ENCODE measurements around the gene LRRC2.
"Not testable (repeated sequence)": the region's sequence is repeated elsewhere in the genome, so short reads cannot be mapped to it uniquely, and the experiment has no call there.

The LRRC2 gene

DNA sequence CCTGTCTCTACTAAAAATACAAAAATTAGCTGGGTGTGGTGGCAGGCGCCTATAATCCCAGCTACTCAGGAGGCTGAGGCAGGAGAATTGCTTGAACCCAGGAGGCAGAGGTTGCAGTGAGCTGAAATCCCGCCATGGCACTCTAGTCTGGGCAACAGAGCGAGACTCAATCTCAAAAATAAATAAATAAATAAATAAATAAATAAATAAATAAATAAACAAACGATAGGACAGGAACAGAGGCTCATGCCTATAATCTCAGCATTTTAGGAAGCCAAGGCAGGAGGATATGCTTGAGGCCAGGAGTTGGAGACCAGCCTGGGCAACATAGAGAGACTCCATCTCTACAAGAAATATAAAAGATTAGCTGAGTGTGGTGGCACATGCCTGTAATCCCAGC is 43.9 kb downstream of the LRRC2 start:
- not testable (repeated sequence) for DNase-seq

DNA sequence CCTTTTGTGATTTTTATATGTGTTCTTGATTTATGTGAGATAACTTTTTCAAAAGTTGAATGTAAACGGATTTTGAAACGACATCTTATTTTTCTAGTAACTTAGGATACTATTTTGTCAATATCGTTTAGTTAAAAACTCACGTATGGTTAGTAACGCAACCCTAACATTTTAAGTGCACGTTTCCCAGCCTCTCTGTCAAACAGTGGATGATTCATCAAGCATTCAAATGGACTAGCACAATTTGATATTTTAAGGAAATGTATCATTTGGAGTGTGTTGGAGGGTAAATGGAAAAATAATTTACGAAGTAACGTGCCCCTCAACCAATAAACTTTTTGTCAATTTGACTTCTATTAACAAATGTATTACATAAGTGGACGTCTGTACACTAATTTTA is 45.0 kb downstream of the LRRC2 start:
- no peak for DNase-seq

DNA sequence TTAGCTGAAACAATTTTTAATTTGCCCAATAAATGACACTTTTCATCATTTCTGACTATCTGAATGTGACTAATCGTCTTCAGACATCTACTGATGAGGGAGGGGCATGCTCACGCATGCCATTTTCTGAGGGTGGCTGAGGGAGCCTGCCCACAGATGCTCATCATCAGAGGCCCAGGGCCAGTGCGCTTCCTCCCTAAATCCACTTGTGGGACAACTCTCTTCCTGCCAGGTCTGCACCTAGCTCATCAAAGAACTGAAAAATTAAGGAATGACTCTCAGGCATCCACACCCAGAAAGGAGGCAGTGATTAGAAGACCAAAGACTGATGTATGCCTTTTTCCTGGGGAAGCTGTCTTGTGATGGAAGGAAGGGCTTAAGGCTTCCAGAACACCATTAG is 45.6 kb downstream of the LRRC2 start:
- DNase-seq = no peak

GRCh38 chr3:46519952-46520351 is 46.1 kb downstream of the LRRC2 start:
- no peak for DNase-seq

GRCh38 chr3:46517784-46518181 is 48.3 kb downstream of the LRRC2 start:
- no peak for DNase-seq

DNA sequence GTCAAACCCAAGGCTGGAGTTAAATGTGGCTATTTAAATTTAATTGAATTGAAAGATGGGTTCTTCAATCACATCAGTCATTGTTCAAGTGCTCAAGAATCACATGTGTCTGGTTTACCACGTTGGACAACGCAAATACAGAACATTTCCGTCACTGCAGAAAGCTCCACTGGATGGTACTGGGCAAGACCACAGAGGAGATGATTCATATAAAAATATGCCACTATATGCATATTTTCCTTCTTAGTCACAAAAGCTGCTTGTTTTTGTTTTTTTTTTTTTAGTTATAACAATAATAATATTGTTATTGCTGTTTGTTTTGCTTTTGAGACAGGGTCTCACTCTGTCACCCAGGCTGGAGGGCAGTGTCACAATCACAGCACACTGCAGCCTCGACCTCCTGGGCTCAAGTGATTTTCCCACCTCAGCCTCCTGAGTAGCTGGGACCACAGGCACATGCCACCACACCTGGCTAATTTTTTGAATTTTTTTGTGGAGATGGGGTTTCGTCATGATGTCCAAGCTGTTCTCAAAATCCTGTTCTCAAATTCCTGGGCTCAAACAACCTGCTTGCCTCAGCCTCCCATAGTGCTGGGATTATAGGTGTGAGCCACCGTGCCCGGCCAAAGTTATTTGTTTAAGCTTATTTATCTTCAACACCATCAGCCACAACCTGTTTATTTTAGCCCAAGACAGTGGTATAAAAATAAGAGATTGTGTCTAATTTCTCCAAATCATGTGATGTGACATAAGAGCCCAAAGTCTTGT is 48.9 kb downstream of the LRRC2 start:
- DNase-seq = no peak

GRCh38 chr3:46516521-46516920 is 49.6 kb downstream of the LRRC2 start:
- DNase-seq = no peak

DNA sequence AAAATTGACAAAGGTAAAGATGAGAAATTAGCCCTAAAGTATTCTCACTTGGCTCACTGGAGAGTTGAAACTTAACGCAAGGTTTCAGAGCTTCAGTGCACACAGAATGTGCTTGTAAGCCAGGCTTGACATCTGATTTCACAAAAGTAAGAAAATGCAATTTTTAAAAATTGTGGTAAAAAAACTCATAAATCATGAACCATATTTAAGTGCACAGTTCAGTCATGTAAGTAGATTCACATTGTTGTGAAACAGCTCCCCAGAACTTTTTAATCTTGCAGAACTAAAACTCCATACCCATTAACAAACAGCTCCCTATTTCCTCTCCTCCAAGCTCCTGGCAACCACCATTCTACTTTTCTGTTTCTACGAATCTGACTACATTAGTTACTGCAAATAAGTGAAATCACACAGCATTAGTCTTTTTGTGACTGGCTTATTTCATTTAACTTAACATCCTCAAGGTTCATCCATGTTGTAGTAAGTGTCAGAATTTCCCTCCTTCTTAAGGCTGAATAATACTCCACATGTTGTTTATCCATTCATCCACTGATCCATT is 53.8 kb downstream of the LRRC2 start:
- DNase-seq = no peak

DNA sequence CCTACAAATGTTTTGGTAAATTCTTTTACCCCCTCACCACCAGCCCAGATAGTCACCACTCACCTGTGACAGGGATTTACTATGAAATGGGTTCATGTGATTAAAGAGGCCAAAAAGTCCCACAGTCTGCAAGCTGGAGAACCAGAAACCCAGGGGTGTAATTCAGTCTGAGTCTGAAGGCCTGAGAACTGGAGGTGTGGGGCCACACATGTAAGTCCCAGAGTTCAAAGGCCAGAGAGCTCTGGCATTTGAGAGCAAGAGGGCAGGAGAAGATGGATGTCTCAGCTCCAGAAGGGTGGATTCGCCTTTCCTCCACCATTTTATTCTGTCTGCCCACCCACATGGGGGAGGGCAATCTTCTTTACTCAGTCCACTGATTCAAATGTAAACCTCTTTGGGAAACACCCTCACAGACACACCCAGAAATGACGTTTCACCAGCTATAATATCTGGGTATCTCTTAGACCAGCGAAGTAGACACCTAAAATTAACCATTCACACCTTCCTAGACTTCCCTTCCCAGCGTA is 56.4 kb downstream of the LRRC2 start:
- no peak for DNase-seq

DNA sequence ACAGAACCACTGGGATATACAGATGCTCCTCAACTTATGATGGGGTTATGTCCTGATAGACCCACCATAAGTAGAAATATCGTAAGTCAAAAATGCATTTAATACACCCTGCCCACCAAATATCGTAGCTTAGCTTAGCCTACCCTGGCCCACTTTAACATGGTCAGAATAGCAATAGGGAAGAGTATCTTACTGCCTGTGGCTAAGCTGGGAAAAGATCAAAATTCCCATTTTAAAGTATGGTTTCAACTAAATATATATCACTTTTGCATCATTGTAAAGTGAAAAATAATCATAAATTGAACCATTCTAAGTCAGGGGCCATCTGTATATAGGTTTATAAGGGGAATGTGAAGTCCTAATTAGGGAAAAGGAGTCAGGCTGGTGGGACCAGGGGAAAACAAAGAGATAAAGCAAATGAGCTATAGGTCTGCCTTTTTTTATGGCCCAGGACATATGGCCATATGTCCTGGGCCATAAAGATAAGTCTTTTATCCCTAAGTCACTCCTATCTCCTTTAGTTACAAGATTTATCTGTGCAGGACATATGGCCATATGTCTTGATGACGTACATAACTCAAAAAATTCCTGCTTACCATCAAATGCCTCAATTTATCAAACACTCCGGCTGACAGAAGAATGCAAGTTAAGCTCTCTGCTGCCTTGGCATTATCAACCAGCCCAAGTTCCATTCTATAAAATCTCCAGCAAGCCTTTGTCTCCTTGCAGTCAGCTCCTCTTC is 57.1 kb downstream of the LRRC2 start:
- DNase-seq = no peak

DNA sequence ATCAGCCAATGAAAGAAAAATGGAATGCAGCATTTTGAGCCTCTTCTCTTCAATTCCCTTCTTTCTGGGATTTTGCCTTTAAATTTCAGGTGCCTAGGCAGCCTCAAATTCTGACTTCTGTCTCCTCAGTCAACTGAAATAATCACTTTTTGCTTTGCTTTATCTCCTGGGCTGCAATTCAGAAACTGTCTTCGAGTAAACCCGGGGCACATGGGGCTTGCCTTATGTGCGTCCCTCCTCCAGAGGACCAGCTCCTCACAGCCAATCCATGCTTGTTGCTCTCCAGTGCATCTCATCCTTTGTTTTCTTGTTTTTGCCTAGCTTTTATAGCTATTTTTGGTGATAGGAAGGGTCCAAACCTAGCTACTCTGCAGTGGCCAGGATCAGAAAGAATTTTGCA is 59.6 kb downstream of the LRRC2 start:
- no peak for DNase-seq

DNA sequence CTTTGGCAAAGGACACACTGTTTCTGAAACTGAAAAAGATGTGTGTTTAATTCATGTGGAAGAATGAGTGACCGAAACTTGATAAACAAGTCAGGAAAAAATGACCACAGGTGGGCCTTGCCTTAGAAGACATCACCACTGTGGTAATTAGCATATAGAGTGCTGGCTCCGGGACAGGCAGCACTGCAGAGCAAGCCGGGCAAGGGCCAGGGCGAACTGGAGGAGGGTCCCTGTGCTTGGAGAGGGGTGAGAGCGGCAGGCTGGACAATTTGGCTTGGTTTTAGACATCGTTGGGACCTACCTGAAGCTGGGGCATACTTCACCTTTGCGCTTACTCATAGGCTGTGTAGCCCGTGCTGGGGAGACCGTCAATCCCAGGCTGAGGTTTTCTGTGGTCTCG is 60.1 kb downstream of the LRRC2 start:
- DNase-seq = no peak

GRCh38 chr3:46504789-46505188 is 61.3 kb downstream of the LRRC2 start:
- no peak for DNase-seq

DNA sequence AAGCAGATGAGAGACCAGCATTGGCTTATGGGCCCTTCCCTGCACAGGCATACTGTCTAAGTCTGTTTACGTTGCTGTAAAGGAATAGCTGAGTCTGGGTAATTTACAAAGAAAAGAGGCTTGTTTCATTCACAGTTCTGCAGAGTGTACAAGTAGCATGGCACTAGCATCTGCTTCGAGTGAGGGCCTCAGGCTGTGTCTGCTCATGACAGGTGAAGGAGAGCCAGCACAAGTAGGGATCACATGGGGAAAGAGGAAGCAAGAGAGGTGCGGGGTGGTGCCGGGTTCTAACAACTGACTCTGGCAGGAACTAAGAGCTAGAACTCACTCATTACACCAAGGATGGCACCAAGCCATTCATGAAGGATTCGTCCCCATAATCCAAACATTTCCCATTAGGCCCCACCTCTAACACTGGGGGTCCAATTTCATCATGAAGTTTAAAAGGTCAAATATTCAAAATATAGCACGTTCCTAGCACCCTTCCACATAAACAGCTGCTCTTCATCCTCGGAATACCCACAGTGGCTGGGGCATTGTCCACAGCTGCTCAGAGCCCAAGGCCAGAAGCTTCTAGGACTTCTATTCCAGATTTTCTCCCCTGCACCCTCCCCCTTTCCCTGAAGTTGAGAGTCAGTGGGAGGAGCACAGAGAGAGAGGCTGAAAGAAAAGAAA is 62.8 kb downstream of the LRRC2 start:
- no peak for DNase-seq

DNA sequence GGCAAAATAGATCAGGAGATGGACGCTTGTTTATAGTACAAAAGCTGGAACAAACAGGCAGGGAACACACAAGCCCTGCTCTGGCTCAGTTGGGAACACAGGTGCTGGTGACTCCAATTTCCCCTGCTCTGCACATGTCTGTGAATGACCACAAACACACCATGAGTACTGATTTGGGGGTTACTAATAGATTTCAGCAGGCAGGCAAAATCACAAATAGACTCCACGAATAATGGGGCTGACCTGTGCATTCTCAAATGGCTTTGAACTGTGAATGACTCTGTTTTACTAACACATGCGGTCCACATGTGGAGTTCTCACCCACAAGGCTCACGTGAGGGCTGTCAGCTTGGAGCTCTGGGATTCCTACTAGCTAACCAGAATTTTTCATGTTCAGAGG is 64.4 kb downstream of the LRRC2 start:
- no peak for DNase-seq

DNA sequence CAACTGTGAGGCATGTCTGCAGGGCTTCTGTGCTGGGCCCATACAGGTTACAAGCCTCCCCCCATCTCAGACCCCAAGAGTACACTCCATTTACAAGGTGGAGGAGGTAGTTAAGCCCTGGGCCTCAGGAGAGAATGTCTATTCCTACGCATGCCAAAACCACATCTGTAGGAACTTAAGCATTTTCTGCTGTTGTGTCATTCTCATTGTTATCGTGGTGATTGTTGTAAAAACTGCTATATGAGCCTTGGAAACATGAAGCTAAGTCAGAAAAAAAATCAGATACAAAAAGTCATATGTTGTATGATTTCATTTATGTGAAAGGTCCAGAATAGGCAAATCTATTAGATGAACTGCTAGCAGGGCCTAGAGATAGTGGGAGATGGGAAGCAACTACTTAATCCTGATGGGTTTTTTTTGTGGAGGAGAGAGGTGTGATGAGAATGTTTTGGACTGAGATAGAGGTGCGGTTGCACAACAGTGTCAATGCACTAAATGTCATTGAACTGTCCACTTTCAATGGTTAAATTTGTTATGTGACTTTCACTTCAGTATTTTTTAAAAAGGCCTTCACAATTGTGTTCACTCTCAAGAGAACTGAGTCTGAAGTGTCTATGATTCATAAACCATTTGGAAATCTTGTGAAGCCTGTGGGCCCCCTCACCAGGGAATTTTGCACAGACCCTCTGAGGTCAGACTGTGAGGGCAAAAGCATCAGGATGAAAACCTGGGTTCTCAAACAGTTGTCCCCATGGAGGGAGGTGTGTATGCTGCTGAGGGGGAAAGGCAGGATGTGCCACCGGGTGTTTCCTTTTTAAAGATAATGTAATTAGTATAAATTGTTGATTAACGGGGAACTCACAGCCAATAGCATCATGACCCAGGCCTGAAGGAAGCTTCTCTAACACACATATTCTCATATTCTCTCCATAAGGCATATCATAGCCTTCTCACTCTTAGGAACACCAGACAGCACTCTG is 65.2 kb downstream of the LRRC2 start:
- DNase-seq = no peak

GRCh38 chr3:46498916-46499519 is 67.1 kb downstream of the LRRC2 start:
- no peak for DNase-seq

GRCh38 chr3:46497556-46498265 is 68.4 kb downstream of the LRRC2 start, which contains the start of gene RTP3:
RTP3 (plus strand) TSS chr3:46497976; CDS start chr3:46498063, 87 bp downstream.
- DNase-seq = no peak

DNA sequence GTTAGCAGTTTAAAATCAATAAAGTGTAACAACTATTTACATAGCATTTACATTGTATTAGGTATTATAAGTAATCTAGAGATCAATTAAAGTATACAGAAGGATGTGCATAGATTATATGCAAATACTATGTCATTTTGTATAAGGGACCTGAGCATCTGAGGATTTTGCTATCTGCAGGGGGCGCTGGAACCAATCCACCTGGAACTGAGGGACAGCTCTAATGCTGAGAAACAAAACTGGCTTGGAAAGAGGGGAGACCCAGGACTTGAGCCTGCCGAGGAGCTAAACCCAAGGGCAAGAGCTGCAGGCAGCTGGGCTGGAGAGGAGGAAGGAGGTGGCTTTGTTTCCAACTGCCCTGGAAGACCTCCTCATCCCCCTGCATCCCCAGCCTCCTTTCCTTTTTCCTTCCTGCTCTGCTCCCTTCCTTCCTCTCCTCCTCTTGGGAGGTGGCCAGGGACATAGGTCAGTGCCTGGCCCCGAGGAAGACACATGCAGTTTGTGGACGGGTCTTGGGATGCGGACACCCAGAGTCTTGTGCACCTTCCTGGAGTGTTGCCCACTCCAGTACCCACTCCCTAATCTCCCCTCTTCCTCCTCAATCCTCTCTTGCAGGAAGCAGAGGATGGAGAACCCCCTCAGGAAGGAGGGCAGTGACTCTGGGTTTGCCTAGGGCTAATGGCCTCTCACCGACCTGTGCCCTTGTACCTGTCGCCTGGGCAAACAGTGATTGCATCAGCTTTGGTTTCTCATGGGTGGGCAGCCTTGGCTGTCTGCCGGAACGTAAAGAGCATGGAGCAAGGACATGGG is 69.2 kb downstream of the LRRC2 start:
- no peak for DNase-seq

DNA sequence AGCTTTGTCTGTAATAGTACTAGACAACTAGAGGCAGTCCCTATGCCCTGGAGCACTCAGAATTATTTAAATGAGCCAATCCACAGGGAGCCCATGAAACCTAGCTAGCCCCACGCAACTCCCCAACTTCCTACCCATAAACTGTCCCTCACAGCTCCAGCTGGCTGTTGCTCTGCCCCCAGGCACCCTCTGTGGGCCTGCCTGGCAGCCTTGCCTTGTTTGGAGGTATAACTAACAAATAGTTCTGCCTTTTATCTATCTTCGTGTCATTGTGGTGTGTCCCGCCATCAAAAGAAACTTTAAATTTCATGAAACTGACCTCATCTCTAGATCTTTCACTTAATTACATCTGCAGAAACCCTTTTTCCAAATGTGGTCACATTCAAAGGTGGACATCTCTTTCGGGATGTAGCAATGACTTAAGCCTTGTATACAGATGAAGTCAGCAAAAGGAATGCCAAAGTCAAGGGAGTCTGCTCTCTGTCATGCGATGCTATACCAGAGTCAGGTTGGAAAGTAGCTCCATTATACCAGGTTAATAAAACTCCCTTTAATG is 70.1 kb downstream of the LRRC2 start:
- no peak for DNase-seq

Measured in midbrain (tissue), 1 donor.